Caco-2 (cell line): ENCODE data around the gene MPND. TPM values are rescaled to one million over a fixed set of nuclear protein-coding genes. Genes with fewer than 3 reads are reported as not detected.

Source experiments
- Bru-seq: library from RNA; stranded (reverse); fragments of 400-500 nt; gene quantifications from one replicate; lab custom pipeline; 2021; lab: Mats Ljungman, UMichigan
- BruChase-seq, 2 experiments: library from RNA; stranded (reverse); fragments of 400-500 nt; gene quantifications; one replicate each; lab custom pipeline; 2021; lab: Mats Ljungman, UMichigan
- BruUV-seq: library from RNA; stranded (reverse); fragments of 400-500 nt; replicated peaks from 2 replicates; lab custom pipeline; 2021; lab: Mats Ljungman, UMichigan
- CTCF ChIA-PET: fragments of 300-600 bp; sonication (Branson Sonifier 250); formaldehyde crosslinking; loops from one replicate; lab custom pipeline; 2022; ENCODE audit warnings: antibody characterized with exemption; lab: Charles Lee
- POLR2A ChIA-PET: fragments of 300-600 bp; sonication (Branson Sonifier 250); formaldehyde crosslinking; loops from one replicate; lab custom pipeline; 2022; ENCODE audit warnings: antibody characterized with exemption; lab: Charles Lee
- DNase-seq, 2 experiments: peaks; one replicate each; pipeline versions ENCODE4 v3.0.0 to v3.0.0-alpha.2; 2020 to 2022
- H3K27me3 ChIP-seq: replicated peaks from 2 replicates; pipeline ENCODE4 v1.6.0; 2011; ENCODE audit warnings: low read length; ENCODE audit not compliant: control insufficient read depth, insufficient read depth
- H3K36me3 ChIP-seq: 2 replicates; pipeline ENCODE4 v1.5.1; 2011; ENCODE audit warnings: low read length; ENCODE audit not compliant: control insufficient read depth, insufficient read depth
- H3K4me1 ChIP-seq: fragments of 250-450 bp; sonication (Bioruptor Pico); 2 replicates; pipeline ENCODE4 v1.5.1; 2020; ENCODE audit warnings: mild to moderate bottlenecking
- H3K4me3 ChIP-seq: 2 replicates; pipeline ENCODE4 v1.5.1; 2011; ENCODE audit warnings: low read depth, mild to moderate bottlenecking, control low read depth, low read length
- H3K9me3 ChIP-seq: fragments of 250-450 bp; sonication (Bioruptor Pico); 2 replicates; pipeline ENCODE4 v1.5.1; 2020; ENCODE audit warnings: mild to moderate bottlenecking, moderate library complexity
- H3K27ac Mint-ChIP-seq: one replicate; pipeline ENCODE4 v1.8.0; 2022; ENCODE audit warnings: mixed read lengths; ENCODE audit not compliant: unreplicated experiment
- H3K27me3 Mint-ChIP-seq: one replicate; pipeline ENCODE4 v1.8.0; 2022; ENCODE audit warnings: mixed read lengths; ENCODE audit not compliant: insufficient read depth, unreplicated experiment
- H3K36me3 Mint-ChIP-seq: one replicate; pipeline ENCODE4 v1.8.0; 2022; ENCODE audit warnings: mild to moderate bottlenecking, mixed read lengths; ENCODE audit not compliant: insufficient read depth, unreplicated experiment
- H3K4me1 Mint-ChIP-seq: one replicate; pipeline ENCODE4 v1.8.0; 2022; ENCODE audit warnings: low read depth, mixed read lengths; ENCODE audit not compliant: unreplicated experiment
- H3K4me3 Mint-ChIP-seq: one replicate; pipeline ENCODE4 v1.8.0; 2022; ENCODE audit warnings: mild to moderate bottlenecking, moderate library complexity, mixed read lengths; ENCODE audit not compliant: unreplicated experiment
- H3K9me3 Mint-ChIP-seq: one replicate; pipeline ENCODE4 v1.8.0; 2022; ENCODE audit warnings: mixed read lengths; ENCODE audit not compliant: unreplicated experiment
- CTCF ChIP-seq, 2 experiments: fragments of 200-600 bp in 1 of 2; IDR thresholded peaks; 1 replicate in 1 of 2; 2 replicates in 1 of 2; pipeline versions ENCODE4 v1.5.1 to v1.8.0; 2011 to 2022; ENCODE audit warnings: antibody characterized with exemption in 1 of 2, control low read depth in 1 of 2, inconsistent platforms in 1 of 2, low read depth in 1 of 2, low read length in 1 of 2, mild to moderate bottlenecking in 1 of 2, moderate library complexity in 1 of 2; ENCODE audit not compliant: insufficient read depth in 1 of 2, severe bottlenecking in 1 of 2, unreplicated experiment in 1 of 2
- intact Hi-C: fragments of 100-400 bp; cut with micrococcal nuclease; formaldehyde crosslinking; loops from one replicate; pipeline ENCODE4 v1.10.0; 2022; ENCODE audit not compliant: unreplicated experiment
- long read RNA-seq: library from polyadenylated mRNA; stranded (forward); transcript quantifications from one replicate; pipeline ENCODE4 v2.0.0, GENCODE V29; 2022
- total RNA-seq: library from RNA; stranded (reverse); gene quantifications from 2 replicates; pipeline ENCODE4 v1.2.3, GENCODE V29; 2022

MPND gene
- total RNA-seq (34.9 and 35.7 TPM in 2 replicates), Bru-seq, nascent RNA (percentile 50 among the genes with signal in this experiment), BruChase-seq, experiment 1, labeled RNA remaining after a 2-hour chase (percentile 48 among the genes with signal in this experiment), BruChase-seq, experiment 2, labeled RNA remaining after a 6-hour chase (percentile 55 among the genes with signal in this experiment)
- long read RNA-seq, transcript MPND-207 (13 exons, 1,611 nt), result major isoform, 5 of 12 reads
- long read RNA-seq, partial matches to known transcripts, result 5 of 12 reads
- long read RNA-seq, other reads (novel, unspliced or antisense), result 1 of 12 reads

- no peaks in the 10 kb centered on the region for H3K9me3 Mint-ChIP-seq
- no TSS peak for BruUV-seq
Observed at GRCh38 chr19:4343370-4344307, at the start of gene MPND. MPND (plus strand) TSS chr19:4343562; CDS start chr19:4343594, 32 bp downstream.

GRCh38 chr19:4294389-4294788 lies 49.0 kb upstream of the MPND start:
- no peak overlapping the region for H3K27ac Mint-ChIP-seq
- ChIA-PET CTCF (no interaction called here), POLR2A (no interaction called here)
- Histone ChIP-seq H3K4me1 (no peaks in the 10 kb centered on the region), H3K4me3 (no peak overlapping the region), H3K9me3 (no peaks in the 10 kb centered on the region), H3K27me3 (no peaks in the 10 kb centered on the region), H3K36me3 (no peaks in the 10 kb centered on the region)
- intact Hi-C loops, result no loop called here
- DNase-seq, result no peak
- no peaks in the 10 kb centered on the region for H3K4me1 Mint-ChIP-seq
- H3K36me3 Mint-ChIP-seq, result no peaks in the 10 kb centered on the region
- no peaks in the 10 kb centered on the region for H3K27me3 Mint-ChIP-seq
- no peak for TF ChIP-seq CTCF (IDR thresholded peaks at IDR 0.05; ENCODE audit: insufficient read depth in 1 of 2, low read depth in 1 of 2, low read length in 1 of 2, severe bottlenecking in 1 of 2, unreplicated experiment in 1 of 2)
- no TSS peak for BruUV-seq
- H3K4me3 Mint-ChIP-seq, result no peak overlapping the region
- H3K9me3 Mint-ChIP-seq, result no peaks in the 10 kb centered on the region

More at GRCh38 chr19:4343370-4344307, at the start of gene MPND:
- peak; percentile 84 to 94 for DNase-seq
- peak within 1 kb of the TSS; percentile 77 for H3K27ac Mint-ChIP-seq
- Histone ChIP-seq H3K36me3 (no peaks in the 10 kb centered on the region), H3K9me3 (no peaks in the 10 kb centered on the region), H3K4me1 (peaks cover 16% of the 10 kb centered on the region), H3K27me3 (no peaks in the 10 kb centered on the region), H3K4me3 (peak within 1 kb of the TSS; percentile 55)
- H3K36me3 Mint-ChIP-seq, result peaks cover 38% of the 10 kb centered on the region
- ChIA-PET POLR2A (interaction anchor here (0.6 to 2.1 kb wide), 12 partner anchors 9 to 1093 kb away, joined by 3 to 20 read pairs (median 8); partner anchors contain the start of genes CHAF1A, EEF2 and HDGFL2), CTCF (interaction anchor here (0.6 to 2.6 kb wide), 14 partner anchors 9 to 180 kb away, joined by 3 to 45 read pairs (median 4); partner anchors contain the start of gene YJU2)
- peaks cover 6% of the 10 kb centered on the region for H3K4me1 Mint-ChIP-seq
- no peaks in the 10 kb centered on the region for H3K27me3 Mint-ChIP-seq
- TF ChIP-seq CTCF (IDR thresholded peaks at IDR 0.05; ENCODE audit: insufficient read depth in 1 of 2, low read depth in 1 of 2, low read length in 1 of 2, severe bottlenecking in 1 of 2, unreplicated experiment in 1 of 2), result no peak
- H3K4me3 Mint-ChIP-seq, result peak within 1 kb of the TSS; percentile 91
- intact Hi-C loops, result loop anchor here (5.0 kb wide), 1 partner anchor 61 kb away; no protein-coding TSS in a partner anchor
